ENCODE results near the gene SCMH1. TPM values are rescaled to one million over a fixed set of nuclear protein-coding genes. Genes with fewer than 3 reads are reported as not detected.

The SCMH1 gene
- polyA plus RNA-seq, 1 of the 3 experiments (the other 2 are of a cell fraction) = 38.5 TPM

- Histone ChIP-seq H3K4me3 (ENCODE audit: low read depth in 2 of 2, low read length in 1 of 2) (no peak overlapping the region), H2AFZ (ENCODE audit: low read depth) (no peak overlapping the region), H4K20me1 (ENCODE audit: insufficient read depth) (no peaks in the 10 kb centered on the region), H3K36me3 (replicated peaks in 1 of 2; ENCODE audit: control insufficient read depth in 1 of 2, insufficient read depth in 2 of 2, low read length in 1 of 2) (no peaks in the 10 kb centered on the region), H3F3A (replicated peaks; ENCODE audit: insufficient read depth) (no peaks in the 10 kb centered on the region), H3K9me2 (no peaks in the 10 kb centered on the region), H3K4me1 (ENCODE audit: control insufficient read depth in 1 of 2, insufficient read depth in 2 of 2, low read depth in 1 of 2, low read length in 1 of 2) (peaks cover 0 to 13% of the 10 kb centered on the region in 2 experiments; a peak in 1 of 4 replicates), H3K9me3 (no peaks in the 10 kb centered on the region), H3K27ac (ENCODE audit: low read depth in 2 of 2, low read length in 1 of 2) (no peak overlapping the region), H3K9ac (no peak overlapping the region), H3K4me2 (no peak overlapping the region), H3K79me2 (ENCODE audit: insufficient read depth) (no peaks in the 10 kb centered on the region), H3K27me3 (ENCODE audit: insufficient read depth) (no peaks in the 10 kb centered on the region; the same call in 1 of the 2 replicates)
- ChIA-PET CTCF (interaction anchor here (1.0 to 1.7 kb wide), 5 partner anchors 10 to 159 kb away, joined by 4 to 12 read pairs (median 5); no protein-coding TSS in a partner anchor), POLR2A (interaction anchor here (0.9 kb wide), 1 partner anchor 10 kb away, joined by 4 read pairs; no protein-coding TSS in a partner anchor)
- TF ChIP-seq YY1 (IDR thresholded peaks at IDR 0.05; ENCODE audit: low read depth) (no peak), REST (IDR thresholded peaks at IDR 0.05; ENCODE audit: low read depth, low read length) (peak; percentile 83)
- no peak for DNase-seq
- 82% methylated on average over 8 of the region's 8 CpGs for WGBS (ENCODE audit: low lambda C conversion rate)
These were observed 30.5 kb upstream of the SCMH1 start for GRCh38 chr1:41272601-41273000.

GRCh38 chr1:41268154-41268770 lies 26.2 kb upstream of the SCMH1 start:
- Histone ChIP-seq H3K27ac (ENCODE audit: low read depth in 2 of 2, low read length in 1 of 2) (no peak overlapping the region), H3F3A (replicated peaks; ENCODE audit: insufficient read depth) (no peaks in the 10 kb centered on the region), H3K4me1 (ENCODE audit: control insufficient read depth in 1 of 2, insufficient read depth in 2 of 2, low read depth in 1 of 2, low read length in 1 of 2) (peaks cover 0 to 12% of the 10 kb centered on the region in 2 experiments; a peak in 1 of 4 replicates), H3K9ac (no peak overlapping the region), H2AFZ (ENCODE audit: low read depth) (0 out of 2 replicates have a peak overlapping the region, but pooled peaks have one; percentile 12), H4K20me1 (ENCODE audit: insufficient read depth) (no peaks in the 10 kb centered on the region), H3K36me3 (replicated peaks in 1 of 2; ENCODE audit: control insufficient read depth in 1 of 2, insufficient read depth in 2 of 2, low read length in 1 of 2) (no peaks in the 10 kb centered on the region), H3K79me2 (ENCODE audit: insufficient read depth) (no peaks in the 10 kb centered on the region), H3K4me2 (no peak overlapping the region), H3K9me3 (no peaks in the 10 kb centered on the region), H3K9me2 (no peaks in the 10 kb centered on the region), H3K4me3 (ENCODE audit: low read depth in 2 of 2, low read length in 1 of 2) (no peak overlapping the region), H3K27me3 (ENCODE audit: insufficient read depth) (no peaks in the 10 kb centered on the region)
- POLR2A ChIA-PET = no interaction called here
- 27% methylated on average over 5 of the region's 8 CpGs for WGBS (ENCODE audit: low lambda C conversion rate)
- CTCF ChIA-PET = interaction anchor here (1.0 to 4.4 kb wide), 13 partner anchors 10 to 248 kb away, joined by 3 to 35 read pairs (median 6); no protein-coding TSS in a partner anchor
- TF ChIP-seq RCOR1 (IDR thresholded peaks at IDR 0.05; ENCODE audit: low read length) = no peak
- peak; percentile 30 for TF ChIP-seq CHD2 (IDR thresholded peaks at IDR 0.05; ENCODE audit: low read length, partially characterized antibody)
- peak; percentile 98 for TF ChIP-seq SMC3 (IDR thresholded peaks at IDR 0.05; ENCODE audit: low read depth, low read length)
- TF ChIP-seq CTCF (IDR thresholded peaks at IDR 0.05) = peak; percentile 88
- TF ChIP-seq RAD21 (IDR thresholded peaks at IDR 0.05; ENCODE audit: low read length) = peak; percentile 99
- DNase-seq = peak; percentile 86

Data from SK-N-SH (cell line).